ENCODE data around the gene ZNF316.
"Not testable (repeated sequence)": the region's sequence is repeated elsewhere in the genome, so short reads cannot be mapped to it uniquely, and the experiment has no call there.

ZNF316 gene

DNA sequence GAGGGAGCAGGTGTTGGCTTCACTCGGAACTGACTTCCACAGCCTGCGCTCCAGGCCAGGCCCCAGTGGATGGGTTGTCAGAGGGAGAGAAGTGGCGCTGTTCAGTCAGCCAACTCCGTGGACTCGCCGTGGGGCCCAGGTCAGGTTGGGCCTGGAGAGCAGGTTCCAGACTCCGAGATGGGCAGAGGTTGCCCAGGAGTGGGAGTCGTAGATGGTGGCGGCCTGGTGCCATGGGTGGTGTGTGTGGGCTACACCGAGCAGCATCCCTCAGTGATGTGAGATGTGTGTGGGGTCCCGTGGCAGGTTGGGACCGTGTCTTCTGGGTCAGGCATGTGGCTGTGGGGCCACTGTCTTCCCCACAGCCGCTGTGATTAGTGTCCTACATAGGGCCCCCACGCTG, 10.4 kb downstream of the ZNF316 start:
- no peak for DNase-seq

DNA sequence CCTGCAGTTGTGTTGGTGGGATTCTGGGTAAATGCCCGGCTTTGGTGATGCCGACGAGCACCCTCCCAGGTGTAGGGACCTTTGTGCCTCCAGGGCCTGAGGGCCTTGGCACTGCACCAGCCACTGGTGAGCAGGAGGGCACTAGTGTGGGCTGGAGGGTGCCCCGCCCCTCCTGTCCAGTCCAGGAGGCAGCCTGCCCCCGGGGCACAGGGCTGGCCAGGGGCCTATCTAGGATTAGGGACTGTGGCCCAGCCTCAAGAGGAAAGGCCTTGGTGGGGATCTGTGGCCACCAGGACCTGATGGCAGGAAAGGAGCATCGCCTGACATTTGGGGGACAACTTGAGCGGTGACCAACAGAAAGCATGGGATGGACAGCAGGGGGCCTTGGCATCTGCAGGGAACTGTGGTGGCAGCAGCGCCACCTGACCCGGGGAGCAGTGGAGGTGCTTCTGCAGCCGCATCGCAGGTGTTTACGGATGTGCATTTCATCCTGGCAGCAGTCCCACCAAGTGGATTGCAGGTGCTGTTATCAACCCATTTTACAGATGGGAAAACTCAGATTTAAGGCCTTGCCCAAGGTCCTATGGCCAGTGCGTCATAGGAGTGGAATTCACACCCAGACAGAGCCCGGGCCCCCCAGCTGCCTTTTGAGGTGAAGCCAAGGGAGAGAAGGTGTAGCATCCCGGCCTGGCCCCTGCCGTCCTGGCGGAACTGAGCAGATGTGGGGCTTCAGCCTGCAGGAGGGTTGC, 11.1 kb downstream of the ZNF316 start:
- no peak for DNase-seq

DNA sequence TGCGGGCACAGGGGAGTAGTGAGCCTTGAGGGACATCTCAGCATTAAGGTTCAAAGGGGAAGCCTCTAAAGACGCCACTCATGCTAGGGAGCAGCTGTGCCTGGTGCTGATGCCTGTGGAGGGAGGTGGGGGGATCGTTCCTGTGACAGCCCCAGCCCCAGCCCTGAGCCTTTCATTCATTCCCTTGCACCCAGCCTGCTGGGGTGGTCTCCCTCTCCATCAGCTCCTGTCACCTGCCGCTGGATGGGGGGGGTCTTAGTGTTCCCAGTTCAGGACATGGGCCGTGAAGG, 11.6 kb downstream of the ZNF316 start:
- DNase-seq = no peak

DNA sequence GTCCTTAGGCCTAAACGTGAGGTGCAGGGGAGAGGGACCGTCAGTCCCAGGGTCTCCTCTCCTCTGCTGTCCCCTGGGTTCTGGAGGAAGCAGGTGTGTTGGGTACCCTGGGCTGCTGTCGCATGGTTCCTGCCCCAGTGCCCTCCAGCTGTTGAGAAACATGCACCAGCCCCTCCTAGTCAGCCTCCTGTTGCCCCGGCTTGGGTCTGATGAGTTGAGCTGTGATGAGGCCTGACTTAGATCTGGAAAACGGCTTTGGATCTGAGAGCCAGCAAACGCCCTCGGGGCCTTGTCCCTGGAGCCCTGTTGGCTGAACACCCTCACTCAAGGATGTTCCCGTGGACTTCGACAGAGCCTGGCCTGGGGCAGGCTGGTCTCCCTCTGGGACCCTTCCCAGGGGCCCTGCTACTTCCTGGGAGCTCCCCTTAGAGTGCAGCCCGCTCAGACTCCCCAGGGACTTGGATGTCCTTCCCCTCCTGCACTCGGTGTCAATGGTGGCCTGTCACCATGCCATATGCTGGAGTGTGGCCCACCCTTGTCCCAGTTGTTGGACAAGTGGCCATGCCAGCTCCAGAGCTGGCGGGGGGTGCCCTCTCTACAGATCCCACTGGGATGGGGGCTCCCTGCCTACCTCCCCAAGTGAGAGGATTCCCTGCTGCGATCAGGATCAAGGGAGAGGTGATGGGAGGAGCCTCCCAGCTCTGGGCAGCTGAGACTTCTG, 12.3 kb downstream of the ZNF316 start:
- no peak for DNase-seq

DNA sequence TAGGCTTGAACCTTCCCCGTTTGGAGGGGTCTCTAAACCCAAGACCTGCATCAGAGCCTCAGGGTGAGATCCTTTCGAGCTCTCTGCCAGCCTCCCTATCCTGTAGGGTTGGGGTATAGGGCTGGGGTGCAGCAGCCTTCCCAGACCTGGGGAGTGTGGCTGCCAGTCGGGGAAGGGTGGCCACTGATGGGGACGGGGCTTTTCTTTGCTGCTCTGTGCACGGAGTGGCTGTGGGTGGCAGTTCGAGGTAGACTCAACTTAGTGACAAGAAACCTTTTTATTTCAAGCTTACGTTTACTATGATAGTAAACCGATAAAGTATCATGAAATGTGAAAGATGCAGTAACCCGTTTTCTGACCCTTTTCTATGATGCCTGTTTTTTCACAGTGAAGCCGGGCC, 13.0 kb downstream of the ZNF316 start:
- no peak for DNase-seq

DNA sequence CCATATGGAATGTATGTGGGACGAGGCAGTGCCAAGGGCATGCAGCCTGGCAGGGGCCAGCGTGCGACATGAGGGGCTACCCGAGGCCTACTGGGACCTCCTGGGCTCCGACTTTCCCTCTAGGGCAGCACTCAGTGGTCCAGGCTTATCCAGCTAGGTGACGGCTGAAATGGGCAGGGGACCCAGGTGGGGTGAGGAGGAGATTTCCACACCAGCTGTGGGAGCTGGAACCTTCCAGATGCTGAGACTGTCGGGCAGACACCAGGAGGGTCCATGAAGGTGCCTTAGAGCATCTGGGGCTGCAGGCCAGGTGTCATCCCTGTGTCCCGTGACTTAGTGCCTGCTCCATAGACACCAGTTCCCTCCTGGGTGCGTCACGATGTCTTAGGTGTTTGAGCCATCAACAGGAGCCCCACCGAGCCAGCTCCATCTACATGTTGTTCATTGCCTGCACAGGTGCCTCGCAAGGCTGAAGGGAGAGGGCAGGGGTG, 13.4 kb downstream of the ZNF316 start:
- DNase-seq = no peak

DNA sequence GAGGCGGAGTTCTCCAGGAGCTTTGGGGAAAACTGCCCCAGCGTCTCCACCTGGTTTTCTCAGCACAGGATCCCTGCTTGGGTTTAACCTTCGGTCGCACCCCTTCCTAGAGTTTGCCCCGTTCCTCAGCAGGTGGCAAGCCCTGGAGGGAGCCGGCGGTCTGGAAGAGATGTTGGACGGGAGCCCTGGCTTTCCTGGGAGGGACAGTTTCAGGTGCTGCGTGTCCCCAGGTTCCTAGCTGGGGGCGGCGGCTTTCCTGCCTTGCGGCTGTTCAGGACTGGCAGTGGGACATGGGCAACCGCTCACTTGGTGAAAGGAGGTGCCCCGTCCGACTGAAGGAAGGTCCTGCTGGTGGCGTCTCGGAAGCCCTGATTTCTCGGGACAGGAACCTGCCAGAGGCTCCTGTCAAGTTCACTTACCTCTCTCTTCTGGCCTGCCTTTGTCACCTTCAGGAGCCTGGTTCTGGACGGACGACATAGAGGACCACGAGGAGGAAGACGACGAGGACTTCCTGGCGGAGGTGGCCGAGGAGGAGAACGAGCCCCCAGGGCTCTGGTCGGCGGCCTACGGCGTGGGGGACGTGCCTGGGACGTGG, 14.8 kb downstream of the ZNF316 start:
- DNase-seq = no peak

DNA sequence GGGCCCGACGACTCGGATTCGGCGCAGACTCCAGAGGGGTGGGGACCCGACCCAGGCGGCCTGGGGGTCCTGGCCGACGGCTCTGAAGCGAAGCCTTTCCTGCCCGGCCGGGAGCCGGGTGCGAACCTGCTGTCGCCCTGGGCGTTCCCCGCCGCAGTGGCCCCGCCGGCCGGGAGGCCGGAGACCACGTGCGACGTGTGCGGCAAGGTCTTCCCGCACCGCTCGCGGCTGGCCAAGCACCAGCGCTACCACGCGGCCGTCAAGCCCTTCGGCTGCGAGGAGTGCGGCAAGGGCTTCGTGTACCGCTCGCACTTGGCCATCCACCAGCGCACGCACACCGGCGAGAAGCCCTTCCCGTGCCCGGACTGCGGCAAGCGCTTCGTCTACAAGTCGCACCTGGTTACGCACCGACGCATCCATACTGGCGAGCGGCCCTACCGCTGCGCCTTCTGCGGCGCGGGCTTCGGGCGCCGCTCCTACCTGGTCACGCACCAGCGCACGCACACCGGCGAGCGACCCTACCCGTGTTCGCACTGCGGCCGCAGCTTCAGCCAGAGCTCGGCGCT, 15.4 kb downstream of the ZNF316 start:
- no peak for DNase-seq

DNA sequence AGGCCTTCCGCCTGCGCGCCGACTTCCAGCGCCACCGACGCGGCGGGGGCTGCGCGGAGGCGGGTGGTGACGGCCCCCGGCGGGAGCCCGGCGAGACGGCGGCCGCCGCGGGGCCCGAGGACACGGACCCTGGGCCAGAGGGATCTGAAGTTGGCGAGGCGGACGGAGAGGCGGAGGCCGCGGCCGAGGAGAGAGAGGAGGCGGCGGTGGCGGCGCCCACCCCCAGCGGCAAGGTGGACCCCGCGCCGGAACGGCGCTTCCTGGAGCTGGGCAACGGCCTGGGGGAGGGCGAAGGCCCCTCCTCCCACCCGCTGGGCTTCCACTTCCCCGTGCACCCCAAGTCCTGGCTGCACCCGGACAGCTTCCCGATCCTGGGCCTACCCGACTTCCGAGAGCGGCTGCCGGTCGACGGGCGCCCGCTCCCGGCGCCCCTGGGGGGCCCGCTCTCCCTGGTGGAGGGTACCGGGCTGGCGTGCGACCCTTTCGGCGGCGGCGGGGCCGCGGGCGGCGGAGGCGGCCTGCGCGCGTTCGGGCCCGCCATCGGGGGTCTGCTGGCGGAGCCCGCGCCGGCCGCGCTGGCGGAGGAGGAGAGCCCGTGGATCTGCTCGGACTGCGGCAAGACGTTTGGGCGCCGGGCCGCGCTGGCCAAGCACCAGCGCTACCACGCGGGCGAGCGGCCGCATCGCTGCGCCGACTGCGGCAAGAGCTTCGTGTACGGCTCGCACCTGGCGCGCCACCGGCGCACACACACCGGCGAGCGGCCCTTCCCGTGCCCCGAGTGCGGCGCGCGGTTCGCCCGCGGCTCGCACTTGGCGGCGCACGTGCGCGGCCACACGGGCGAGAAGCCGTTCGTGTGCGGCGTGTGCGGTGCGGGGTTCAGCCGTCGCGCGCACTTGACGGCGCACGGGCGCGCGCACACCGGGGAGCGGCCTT, 16.2 kb downstream of the ZNF316 start:
- no peak for DNase-seq

DNA sequence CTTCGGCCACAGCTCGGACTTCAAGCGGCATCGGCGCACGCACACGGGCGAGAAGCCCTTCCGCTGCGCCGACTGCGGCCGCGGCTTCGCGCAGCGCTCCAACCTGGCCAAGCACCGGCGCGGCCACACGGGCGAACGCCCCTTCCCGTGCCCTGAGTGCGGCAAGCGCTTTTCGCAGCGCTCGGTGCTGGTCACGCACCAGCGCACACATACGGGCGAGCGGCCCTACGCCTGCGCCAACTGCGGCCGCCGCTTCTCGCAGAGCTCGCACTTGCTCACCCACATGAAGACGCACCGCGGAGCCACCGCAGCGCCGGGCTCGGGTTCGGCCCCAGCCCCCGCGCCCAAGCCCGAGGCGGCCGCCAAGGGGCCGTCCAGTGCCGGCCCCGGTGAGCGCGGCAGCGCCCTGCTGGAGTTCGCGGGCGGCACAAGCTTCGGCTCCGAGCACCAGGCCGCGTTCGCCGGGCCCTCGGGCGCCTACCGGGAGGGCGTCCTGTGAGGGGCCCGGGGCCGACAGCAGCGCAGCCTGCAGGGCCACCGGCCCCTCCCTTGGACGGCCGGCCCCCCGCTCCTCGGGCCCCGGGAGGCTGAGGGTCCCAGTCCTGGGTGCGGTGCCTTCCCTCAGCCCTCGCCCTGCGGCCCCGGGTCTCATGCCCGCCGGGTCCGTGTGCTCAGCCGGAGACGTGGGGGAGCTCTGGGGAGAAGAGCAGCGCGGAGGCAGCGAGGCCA, 17.2 kb downstream of the ZNF316 start:
- no peak for DNase-seq

DNA sequence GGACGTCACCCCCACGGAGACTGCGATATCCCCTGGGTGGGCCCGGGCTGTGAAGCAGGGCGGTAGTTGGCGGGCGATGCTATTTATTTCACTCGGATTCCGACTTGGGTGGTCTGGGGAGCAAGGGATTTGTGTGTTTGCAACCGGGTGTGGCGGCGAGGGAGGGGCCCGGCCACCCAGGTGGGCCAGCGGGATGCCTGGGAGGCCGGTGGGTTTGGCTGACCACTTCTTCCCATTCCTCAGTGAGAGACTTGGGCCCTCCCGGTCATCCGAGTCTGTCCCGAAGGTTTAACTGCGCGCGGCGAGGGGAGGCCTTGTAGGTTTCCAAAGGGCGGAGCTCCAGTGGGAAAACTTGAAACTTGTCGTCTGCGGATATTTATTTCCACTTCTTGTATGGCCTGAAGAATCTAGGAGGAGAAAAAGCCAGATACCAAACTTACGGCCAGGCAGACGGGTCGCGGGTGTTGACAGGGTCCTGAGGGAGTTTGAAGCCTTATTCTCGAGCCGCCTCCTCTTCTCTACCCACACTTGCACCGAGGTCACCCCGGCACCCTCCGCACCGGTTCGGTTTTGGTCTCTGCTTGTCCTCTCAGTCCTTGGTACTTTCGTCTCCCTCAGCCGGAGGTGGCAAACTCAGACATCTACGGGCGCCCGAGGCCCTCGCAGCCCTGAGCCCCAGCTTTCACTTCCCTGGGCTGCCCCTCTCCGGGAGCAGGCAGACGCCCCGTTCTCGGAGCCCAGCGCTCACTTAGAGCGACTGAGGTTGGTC, 17.9 kb downstream of the ZNF316 start:
- no peak for DNase-seq

DNA sequence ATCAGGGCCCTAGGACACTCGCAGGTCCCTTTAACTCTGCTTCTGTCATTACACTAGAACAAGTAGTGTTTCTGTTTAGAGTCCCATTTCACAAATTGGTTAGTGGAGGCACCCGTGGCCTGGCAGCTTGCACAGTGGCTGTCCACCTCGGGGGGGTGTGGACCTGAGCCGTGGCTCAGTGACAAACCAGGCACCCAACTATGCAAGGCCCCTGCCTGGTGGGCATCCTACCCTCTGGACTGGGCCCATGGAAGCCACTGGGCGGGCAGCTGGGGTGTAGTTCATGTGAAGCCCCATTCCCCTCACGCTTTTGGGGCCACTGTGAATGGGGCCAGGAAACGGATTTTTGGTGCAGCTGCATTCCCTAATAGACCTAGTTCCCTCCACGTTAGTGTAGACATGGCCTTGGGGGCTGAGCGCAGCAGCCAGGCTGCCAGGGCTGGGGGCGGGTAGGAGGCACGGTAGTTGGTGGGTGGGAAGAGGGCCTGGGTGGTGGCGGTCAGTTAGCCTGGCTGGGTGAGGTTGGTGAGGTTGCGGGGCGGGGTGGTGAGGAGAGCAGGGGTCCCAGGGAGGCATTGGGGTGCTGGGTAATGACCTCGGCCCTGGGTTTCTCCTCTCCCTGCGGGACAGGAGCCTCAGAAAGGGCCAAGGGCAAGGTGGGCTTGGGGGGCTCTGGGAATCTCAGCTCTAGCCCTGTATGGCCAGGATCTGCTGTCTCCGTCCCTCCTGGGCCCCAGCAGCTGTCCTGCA, 18.7 kb downstream of the ZNF316 start:
- DNase-seq = no peak

DNA sequence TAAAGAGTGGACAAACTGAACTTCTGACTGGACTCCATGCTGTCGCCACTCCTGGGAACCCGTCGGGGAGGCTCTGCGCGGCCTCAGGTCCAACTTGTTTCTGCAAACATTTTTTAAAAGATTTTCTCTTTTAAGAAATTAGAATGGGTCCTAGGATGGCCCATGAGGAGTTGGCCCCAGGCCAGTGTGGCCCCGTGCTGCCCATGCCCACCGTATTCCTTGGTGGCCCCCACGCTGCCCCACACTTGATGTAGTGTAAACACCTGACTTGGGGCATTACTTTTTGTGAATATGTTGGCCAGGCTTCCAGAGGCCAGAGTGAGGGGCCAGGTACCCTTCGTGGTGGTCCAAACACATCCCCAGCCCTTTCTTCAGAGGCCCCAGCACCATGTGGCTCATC, 19.3 kb downstream of the ZNF316 start:
- no peak for DNase-seq

DNA sequence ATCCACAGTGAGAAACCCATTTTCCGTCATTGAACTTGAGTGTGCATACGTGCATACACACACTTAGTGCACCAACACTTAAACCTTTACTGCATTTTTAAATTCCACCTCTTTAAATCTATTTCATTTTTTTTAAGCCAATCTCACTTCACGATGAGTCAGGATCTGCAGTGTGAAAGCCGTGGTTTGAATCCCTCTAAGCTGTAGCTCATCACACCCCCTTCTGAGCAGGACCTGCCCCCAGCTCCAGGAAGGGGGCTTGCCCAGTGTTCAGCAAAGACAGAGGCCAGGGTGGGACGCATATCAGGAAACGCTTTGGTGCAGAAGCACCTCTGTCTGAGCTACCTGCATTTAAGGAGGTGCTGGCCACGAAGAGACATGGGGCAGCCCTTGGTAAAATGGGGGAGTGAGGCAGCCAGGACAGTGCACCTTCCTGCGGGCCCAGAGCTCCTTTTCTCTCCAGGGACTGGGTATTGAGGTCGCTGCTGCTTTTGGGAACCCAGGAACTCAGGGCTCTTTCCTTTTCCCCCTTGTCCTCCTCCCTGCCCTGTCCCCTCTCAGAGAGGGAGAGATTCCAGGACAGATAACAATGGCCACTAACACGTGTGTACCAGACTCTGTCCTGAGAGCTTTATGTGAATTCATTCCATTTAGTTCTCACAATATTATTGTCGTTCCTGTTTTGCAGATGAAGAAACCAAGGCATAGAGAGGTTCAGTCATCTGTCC, 21.7 kb downstream of the ZNF316 start:
- DNase-seq = no peak

DNA sequence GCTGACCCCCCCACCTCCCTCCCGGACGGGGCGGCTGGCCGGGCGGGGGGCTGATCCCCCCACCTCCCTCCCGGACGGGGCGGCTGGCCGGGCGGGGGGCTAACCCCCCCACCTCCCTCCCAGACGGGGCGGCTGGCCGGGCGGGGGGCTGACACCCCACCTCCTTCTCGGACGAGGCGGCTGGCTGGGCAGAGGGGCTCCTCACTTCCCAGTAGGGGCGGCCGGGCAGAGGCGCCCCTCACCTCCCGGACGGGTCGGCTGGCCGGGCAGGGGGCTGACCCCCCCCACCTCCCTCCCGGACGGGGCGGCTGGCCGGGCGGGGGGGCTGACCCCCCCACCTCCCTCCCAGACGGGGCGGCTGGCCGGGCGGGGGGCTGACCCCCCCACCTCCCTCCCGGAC, 33.7 kb downstream of the ZNF316 start:
- not testable (repeated sequence) for DNase-seq

DNA sequence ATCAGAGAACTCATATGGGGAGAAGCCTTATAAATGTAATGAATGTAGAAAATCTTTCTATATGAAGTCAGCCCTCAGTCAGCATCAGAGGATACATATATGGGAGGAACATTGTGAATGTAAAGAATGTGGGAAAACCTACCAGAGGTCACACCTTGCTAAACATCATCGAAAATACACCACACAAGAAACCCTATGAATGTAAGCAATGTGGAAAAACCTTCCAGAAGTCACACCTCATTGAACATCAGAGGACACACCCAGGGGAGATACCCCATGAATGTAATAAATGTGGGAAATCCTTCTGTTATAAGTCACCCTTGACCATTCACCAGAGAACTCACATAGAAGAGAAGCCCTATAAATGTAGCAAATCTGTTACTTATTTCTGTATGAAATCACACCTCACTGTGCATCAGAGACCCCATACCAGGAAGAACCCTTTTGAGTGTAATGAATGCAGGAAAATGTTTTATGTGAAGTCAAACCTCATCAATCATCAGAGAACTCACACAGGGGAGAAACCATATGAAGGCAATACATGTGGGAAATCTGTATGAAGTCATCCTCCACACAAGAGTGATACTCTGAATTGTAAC, 38.8 kb downstream of the ZNF316 start:
- DNase-seq = no peak

DNA sequence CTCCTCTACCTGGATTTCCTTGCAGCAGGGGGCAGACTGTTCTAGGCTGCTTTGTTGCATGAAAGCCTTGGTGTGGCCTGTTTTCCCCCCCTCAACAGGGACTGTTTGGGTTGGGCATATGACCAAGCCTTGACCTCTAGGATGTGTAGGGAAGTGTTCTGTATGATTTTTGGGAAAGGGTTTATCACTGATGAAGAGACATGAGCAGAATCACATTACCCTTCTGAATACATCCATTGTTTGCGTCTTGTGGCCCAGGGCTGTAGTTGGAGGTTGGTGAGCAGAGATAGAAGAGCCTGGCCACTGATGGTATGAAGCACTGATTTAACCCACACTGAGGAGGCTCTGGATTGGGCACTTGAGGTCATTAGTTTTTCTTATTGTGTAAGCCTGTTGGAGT, 43.0 kb downstream of the ZNF316 start:
- DNase-seq = no peak

DNA sequence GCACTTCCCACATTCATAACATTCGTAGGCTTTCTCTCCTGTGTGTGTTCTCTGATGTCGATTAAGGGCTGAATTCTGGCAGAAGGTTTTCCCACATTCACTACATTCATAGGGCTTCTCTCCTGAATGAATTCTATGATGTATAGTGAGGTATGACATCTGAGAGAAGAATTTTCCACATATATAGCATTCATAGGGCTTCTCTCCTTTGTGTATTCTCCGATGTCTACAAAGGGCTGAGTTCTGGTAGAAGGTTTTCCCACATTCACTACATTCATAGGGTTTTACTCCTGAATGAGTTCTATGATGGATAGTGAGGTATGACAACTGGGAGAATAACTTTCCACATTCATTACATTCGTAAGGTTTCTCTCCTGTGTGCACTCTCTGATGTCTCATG, 54.0 kb downstream of the ZNF316 start:
- DNase-seq = no peak

DNA sequence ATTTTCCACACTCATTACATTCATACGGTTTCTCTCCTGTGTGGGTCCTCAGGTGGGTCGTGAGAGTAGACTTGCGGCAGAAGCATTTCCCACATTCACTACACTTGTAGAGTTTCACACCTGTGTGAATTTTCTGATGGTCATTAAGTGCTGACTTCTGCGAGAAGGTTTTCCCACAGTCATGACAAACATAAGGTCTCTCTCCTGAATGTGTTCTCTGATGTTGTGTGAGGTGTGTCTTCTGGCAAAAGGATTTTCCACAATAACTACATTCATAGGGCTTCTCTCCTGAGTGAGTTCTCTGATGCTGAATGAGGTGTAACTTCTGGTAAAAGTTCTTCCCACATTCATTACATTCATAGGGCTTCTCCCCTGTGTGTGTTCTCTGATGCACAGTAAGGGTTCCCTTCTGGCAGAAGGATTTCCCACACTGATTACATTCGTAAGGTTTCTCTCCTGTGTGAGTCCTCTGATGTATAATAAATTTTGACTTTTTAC, 54.5 kb downstream of the ZNF316 start:
- DNase-seq = no peak
